C4-2B (cell line): ENCODE results near the gene CELSR2.

Experiments
- ZFX ChIP-seq: fragments of 450-650 bp; IDR thresholded peaks from 2 replicates; pipeline ENCODE4 v1.6.1; 2017
- TF ChIP-seq, protein P1 (sequence below): fragments of 450-650 bp; conservative IDR thresholded peaks from 2 replicates; pipeline ENCODE4 v1.5.1; 2017; ENCODE audit warnings: mild to moderate bottlenecking

DNA sequence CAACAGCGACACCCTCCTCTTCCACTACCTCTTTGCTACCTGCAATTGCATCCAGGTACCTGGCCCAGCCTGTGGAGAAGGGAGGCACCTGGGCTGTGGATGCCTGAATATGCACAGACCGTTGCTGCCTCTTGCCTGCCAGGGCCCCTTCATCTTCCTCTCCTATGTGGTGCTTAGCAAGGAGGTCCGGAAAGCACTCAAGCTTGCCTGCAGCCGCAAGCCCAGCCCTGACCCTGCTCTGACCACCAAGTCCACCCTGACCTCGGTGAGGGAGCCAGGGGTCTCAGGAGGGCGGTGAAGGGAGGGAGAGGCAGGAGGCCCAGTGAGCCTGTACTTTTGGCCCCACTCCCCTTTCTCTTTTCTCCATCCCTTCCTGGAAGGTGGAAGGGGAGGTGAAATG lies 22.1 kb downstream of the CELSR2 start:
- TF ChIP-seq, protein P1, sequence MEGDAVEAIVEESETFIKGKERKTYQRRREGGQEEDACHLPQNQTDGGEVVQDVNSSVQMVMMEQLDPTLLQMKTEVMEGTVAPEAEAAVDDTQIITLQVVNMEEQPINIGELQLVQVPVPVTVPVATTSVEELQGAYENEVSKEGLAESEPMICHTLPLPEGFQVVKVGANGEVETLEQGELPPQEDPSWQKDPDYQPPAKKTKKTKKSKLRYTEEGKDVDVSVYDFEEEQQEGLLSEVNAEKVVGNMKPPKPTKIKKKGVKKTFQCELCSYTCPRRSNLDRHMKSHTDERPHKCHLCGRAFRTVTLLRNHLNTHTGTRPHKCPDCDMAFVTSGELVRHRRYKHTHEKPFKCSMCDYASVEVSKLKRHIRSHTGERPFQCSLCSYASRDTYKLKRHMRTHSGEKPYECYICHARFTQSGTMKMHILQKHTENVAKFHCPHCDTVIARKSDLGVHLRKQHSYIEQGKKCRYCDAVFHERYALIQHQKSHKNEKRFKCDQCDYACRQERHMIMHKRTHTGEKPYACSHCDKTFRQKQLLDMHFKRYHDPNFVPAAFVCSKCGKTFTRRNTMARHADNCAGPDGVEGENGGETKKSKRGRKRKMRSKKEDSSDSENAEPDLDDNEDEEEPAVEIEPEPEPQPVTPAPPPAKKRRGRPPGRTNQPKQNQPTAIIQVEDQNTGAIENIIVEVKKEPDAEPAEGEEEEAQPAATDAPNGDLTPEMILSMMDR: no peak
- TF ChIP-seq ZFX: no peak
